IPS-20b (cell line): ENCODE measurements around the gene NINJ2.
A peak's percentile ranks its signal among the peaks of the same experiment; 100 is the strongest.
"Not testable (repeated sequence)": the region's sequence is repeated elsewhere in the genome, so short reads cannot be mapped to it uniquely, and the experiment has no call there.

Experiments used
- H3K27ac ChIP-seq: one replicate; pipeline ENCODE4 v1.5.1; 2013; ENCODE audit warnings: low read length
- H3K27me3 ChIP-seq: 2 replicates; pipeline ENCODE4 v1.6.1; 2013; ENCODE audit warnings: mild to moderate bottlenecking, low read length, inconsistent platforms; ENCODE audit not compliant: insufficient read depth
- H3K36me3 ChIP-seq: 2 replicates; pipeline ENCODE4 v1.6.1; 2013; ENCODE audit warnings: low read depth, mild to moderate bottlenecking, inconsistent platforms, low read length, moderate library complexity; ENCODE audit not compliant: insufficient read depth
- H3K4me1 ChIP-seq: 2 replicates; pipeline ENCODE4 v1.6.1; 2013; ENCODE audit warnings: mild to moderate bottlenecking, control low read depth, inconsistent platforms, low read length, moderate library complexity; ENCODE audit not compliant: insufficient read depth
- H3K4me3 ChIP-seq: 2 replicates; pipeline ENCODE4 v1.5.1; 2013; ENCODE audit warnings: mild to moderate bottlenecking, low read length, inconsistent platforms
- H3K9ac ChIP-seq: 2 replicates; pipeline ENCODE4 v1.6.1; 2013; ENCODE audit warnings: low read depth, mild to moderate bottlenecking, inconsistent platforms, low read length, moderate library complexity
- H3K9me3 ChIP-seq: 2 replicates; pipeline ENCODE4 v1.6.1; 2013; ENCODE audit warnings: mild to moderate bottlenecking, low read depth, low read length, inconsistent platforms; ENCODE audit not compliant: insufficient read depth

NINJ2 gene

GRCh38 chr12:578748-579419, 84.4 kb downstream of the NINJ2 start:
- no peak overlapping the region for H3K27ac ChIP-seq
- H3K9me3 ChIP-seq, result no peaks in the 10 kb centered on the region
- peaks cover 17% of the 10 kb centered on the region for H3K27me3 ChIP-seq
- H3K36me3 ChIP-seq, result no peaks in the 10 kb centered on the region
- H3K4me1 ChIP-seq, result 0 out of 2 replicates have a peak, but pooled peaks cover 5% of the 10 kb centered on the region
- H3K9ac ChIP-seq, result no peak overlapping the region
- no peak overlapping the region for H3K4me3 ChIP-seq

- H3K4me3 ChIP-seq, H3K36me3 ChIP-seq, H3K4me1 ChIP-seq, H3K9me3 ChIP-seq, H3K9ac ChIP-seq, H3K27ac ChIP-seq: not testable (repeated sequence)
- H3K27me3 ChIP-seq, result peaks cover 17% of the 10 kb centered on the region
These were observed 85.1 kb downstream of the NINJ2 start for GRCh38 chr12:577994-578747.

- no peak overlapping the region for H3K4me3 ChIP-seq
- no peaks in the 10 kb centered on the region for H3K9me3 ChIP-seq
- H3K4me1 ChIP-seq, result 0 out of 2 replicates have a peak, but pooled peaks cover 5% of the 10 kb centered on the region
- H3K27ac ChIP-seq, result no peak overlapping the region
- H3K27me3 ChIP-seq, result peaks cover 17% of the 10 kb centered on the region
- peak overlapping the region; percentile 39; the same call in 1 of the 2 replicates for H3K9ac ChIP-seq
- no peaks in the 10 kb centered on the region for H3K36me3 ChIP-seq
These were observed 86.6 kb downstream of the NINJ2 start for GRCh38 chr12:576615-577110.

- Histone ChIP-seq H3K36me3 (no peaks in the 10 kb centered on the region), H3K4me3 (no peak overlapping the region), H3K4me1 (0 out of 2 replicates have a peak, but pooled peaks cover 5% of the 10 kb centered on the region), H3K9ac (peak overlapping the region; percentile 60; the same call in 1 of the 2 replicates), H3K9me3 (no peaks in the 10 kb centered on the region), H3K27ac (no peak overlapping the region), H3K27me3 (peaks cover 17% of the 10 kb centered on the region)
These were observed 87.2 kb downstream of the NINJ2 start for GRCh38 chr12:575948-576614.

GRCh38 chr12:575129-575502, 88.1 kb downstream of the NINJ2 start:
- no peaks in the 10 kb centered on the region for H3K9me3 ChIP-seq
- H3K4me3 ChIP-seq, result no peak overlapping the region
- no peak overlapping the region; the same call in 1 of the 2 replicates for H3K9ac ChIP-seq
- H3K27me3 ChIP-seq, result peaks cover 17% of the 10 kb centered on the region
- no peaks in the 10 kb centered on the region for H3K36me3 ChIP-seq
- no peak overlapping the region for H3K27ac ChIP-seq
- 0 out of 2 replicates have a peak, but pooled peaks cover 5% of the 10 kb centered on the region for H3K4me1 ChIP-seq

- Histone ChIP-seq H3K27me3 (peaks cover 17% of the 10 kb centered on the region), H3K27ac (no peak overlapping the region)
These were observed 88.6 kb downstream of the NINJ2 start for GRCh38 chr12:574475-575128.

GRCh38 chr12:573232-573631, 90.0 kb downstream of the NINJ2 start:
- Histone ChIP-seq H3K27ac (no peak overlapping the region), H3K9ac (no peak overlapping the region), H3K4me1 (no peaks in the 10 kb centered on the region), H3K27me3 (peaks cover 24% of the 10 kb centered on the region), H3K4me3 (no peak overlapping the region), H3K36me3 (no peaks in the 10 kb centered on the region), H3K9me3 (no peaks in the 10 kb centered on the region)

More at GRCh38 chr12:574475-575128, 88.6 kb downstream of the NINJ2 start:
- Histone ChIP-seq H3K4me3 (no peak overlapping the region), H3K9me3 (no peaks in the 10 kb centered on the region), H3K4me1 (0 out of 2 replicates have a peak, but pooled peaks cover 3% of the 10 kb centered on the region), H3K36me3 (no peaks in the 10 kb centered on the region), H3K9ac (no peak overlapping the region)

- Histone ChIP-seq H3K4me3 (no peak overlapping the region), H3K4me1 (no peaks in the 10 kb centered on the region), H3K9me3 (no peaks in the 10 kb centered on the region), H3K36me3 (no peaks in the 10 kb centered on the region), H3K27ac (no peak overlapping the region), H3K27me3 (peaks cover 24% of the 10 kb centered on the region), H3K9ac (no peak overlapping the region)
These were observed 90.7 kb downstream of the NINJ2 start for GRCh38 chr12:572532-572899.

- Histone ChIP-seq H3K27ac (no peak overlapping the region), H3K9ac (no peak overlapping the region)
These were observed 91.3 kb downstream of the NINJ2 start for GRCh38 chr12:571795-572531.

GRCh38 chr12:570921-571794, 92.1 kb downstream of the NINJ2 start:
- peak overlapping the region; percentile 76; the same call in 1 of the 2 replicates for H3K9ac ChIP-seq
- no peaks in the 10 kb centered on the region for H3K4me1 ChIP-seq
- H3K9me3 ChIP-seq, result no peaks in the 10 kb centered on the region
- H3K4me3 ChIP-seq, result peak overlapping the region; percentile 73
- peaks cover 14% of the 10 kb centered on the region for H3K27me3 ChIP-seq
- no peaks in the 10 kb centered on the region for H3K36me3 ChIP-seq
- H3K27ac ChIP-seq, result no peak overlapping the region

More at GRCh38 chr12:571795-572531, 91.3 kb downstream of the NINJ2 start:
- no peaks in the 10 kb centered on the region for H3K4me1 ChIP-seq
- H3K27me3 ChIP-seq, result peaks cover 22% of the 10 kb centered on the region
- no peak overlapping the region for H3K4me3 ChIP-seq
- no peaks in the 10 kb centered on the region for H3K9me3 ChIP-seq
- H3K36me3 ChIP-seq, result no peaks in the 10 kb centered on the region
